ENCODE results near the gene MAN1C1. TPM values are rescaled to one million over a fixed set of nuclear protein-coding genes. Genes with fewer than 3 reads are reported as not detected.
A peak's percentile ranks its signal among the peaks of the same experiment; 100 is the strongest.

The MAN1C1 gene
- total RNA-seq, 6 experiments from 2014 or later: 10.7 to 38.8 (median 21.0) TPM

- H3K36me3 ChIP-seq: no peaks in the 10 kb centered on the region
- H3K9me3 ChIP-seq: no peaks in the 10 kb centered on the region
- WGBS (ENCODE audit: insufficient coverage, low coverage, low lambda C conversion rate, missing lambda C conversion rate): 78% methylated on average over 6 of the region's 11 CpGs
- H3K27me3 ChIP-seq: no peaks in the 10 kb centered on the region
- no peak for DNase-seq
- H3K27ac ChIP-seq: no peak overlapping the region
- intact Hi-C loops (cut with DNase I): no loop called here
- no peak for TF ChIP-seq POLR2A (IDR thresholded peaks at IDR 0.05)
- no peak for TF ChIP-seq CTCF (IDR thresholded peaks at IDR 0.05)
- H3K4me3 ChIP-seq: no peak overlapping the region
- no peak for ATAC-seq
- H3K4me1 ChIP-seq: peaks cover 0 to 12% (median 5%) of the 10 kb centered on the region in 4 donors
Observed at GRCh38 chr1:25649505-25650288, 33.1 kb downstream of the MAN1C1 start.

GRCh38 chr1:25650289-25650576 lies 33.6 kb downstream of the MAN1C1 start:
- Histone ChIP-seq H3K9me3 (no peaks in the 10 kb centered on the region), H3K36me3 (no peaks in the 10 kb centered on the region), H3K4me1 (peaks cover 0 to 12% (median 5%) of the 10 kb centered on the region in 4 donors), H3K4me3 (no peak overlapping the region), H3K27me3 (no peaks in the 10 kb centered on the region), H3K27ac (no peak overlapping the region)
- 28% methylated on average over 5 of the region's 5 CpGs for WGBS (ENCODE audit: insufficient coverage, low coverage, low lambda C conversion rate, missing lambda C conversion rate)
- TF ChIP-seq POLR2A (IDR thresholded peaks at IDR 0.05) (no peak), CTCF (IDR thresholded peaks at IDR 0.05) (no peak)
- DNase-seq (no peak), ATAC-seq (peak; percentile 75 to 88 (median 80))
- intact Hi-C loops (cut with DNase I): no loop called here

- peaks cover 0 to 12% (median 5%) of the 10 kb centered on the region in 4 donors for H3K4me1 ChIP-seq
Observed at GRCh38 chr1:25651036-25651640, 34.5 kb downstream of the MAN1C1 start.

More at GRCh38 chr1:25651036-25651640, 34.5 kb downstream of the MAN1C1 start:
- no peaks in the 10 kb centered on the region for H3K36me3 ChIP-seq
- no peak for DNase-seq
- no peak for TF ChIP-seq POLR2A (IDR thresholded peaks at IDR 0.05)
- no peak for TF ChIP-seq CTCF (IDR thresholded peaks at IDR 0.05)
- no peak overlapping the region for H3K27ac ChIP-seq
- 64% methylated on average over 2 of the region's 8 CpGs for WGBS (ENCODE audit: insufficient coverage, low coverage, low lambda C conversion rate, missing lambda C conversion rate)
- no peaks in the 10 kb centered on the region for H3K27me3 ChIP-seq
- intact Hi-C loops (cut with DNase I): no loop called here
- H3K9me3 ChIP-seq: no peaks in the 10 kb centered on the region
- no peak overlapping the region for H3K4me3 ChIP-seq
- peak in 2 of 4 donors; percentile 20 to 45 for ATAC-seq
